GM21576 (cell line): Measurements from ENCODE around the gene PTPRT.

Source experiments
- ATAC-seq: cut with Tn5 transposase; IDR thresholded peaks from one replicate; pipeline ENCODE4 v1.9.1; 2021; ENCODE audit warnings: mild to moderate bottlenecking, moderate library complexity; ENCODE audit not compliant: unreplicated experiment

Gene PTPRT

DNA sequence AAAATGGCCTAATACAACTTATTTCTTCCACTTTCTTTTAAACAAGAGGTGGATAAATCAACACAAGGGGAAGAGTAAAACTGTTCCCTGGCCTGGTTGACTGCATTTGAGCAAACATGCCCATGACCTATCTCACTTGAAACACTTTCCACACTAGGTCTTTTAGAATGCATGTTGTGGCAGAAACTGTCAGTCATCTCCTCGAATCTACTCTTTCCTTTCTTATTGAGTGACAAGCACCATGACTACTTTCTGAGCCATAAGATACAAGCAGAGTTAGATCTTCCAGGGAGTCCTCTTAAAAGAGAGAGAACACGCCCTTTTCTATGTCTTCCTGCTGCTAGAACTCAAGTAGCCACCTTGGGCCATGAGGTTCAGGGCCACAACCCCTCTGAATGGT, 66.5 kb downstream of the PTPRT start:
- ATAC-seq, result no peak

GRCh38 chr20:43119720-43120119, 70.0 kb downstream of the PTPRT start:
- ATAC-seq, result no peak

- ATAC-seq, result no peak
Measured at GRCh38 chr20:43102394-43102793, 87.3 kb downstream of the PTPRT start.

- no peak for ATAC-seq
Measured at GRCh38 chr20:43096931-43097260, 92.8 kb downstream of the PTPRT start.

DNA sequence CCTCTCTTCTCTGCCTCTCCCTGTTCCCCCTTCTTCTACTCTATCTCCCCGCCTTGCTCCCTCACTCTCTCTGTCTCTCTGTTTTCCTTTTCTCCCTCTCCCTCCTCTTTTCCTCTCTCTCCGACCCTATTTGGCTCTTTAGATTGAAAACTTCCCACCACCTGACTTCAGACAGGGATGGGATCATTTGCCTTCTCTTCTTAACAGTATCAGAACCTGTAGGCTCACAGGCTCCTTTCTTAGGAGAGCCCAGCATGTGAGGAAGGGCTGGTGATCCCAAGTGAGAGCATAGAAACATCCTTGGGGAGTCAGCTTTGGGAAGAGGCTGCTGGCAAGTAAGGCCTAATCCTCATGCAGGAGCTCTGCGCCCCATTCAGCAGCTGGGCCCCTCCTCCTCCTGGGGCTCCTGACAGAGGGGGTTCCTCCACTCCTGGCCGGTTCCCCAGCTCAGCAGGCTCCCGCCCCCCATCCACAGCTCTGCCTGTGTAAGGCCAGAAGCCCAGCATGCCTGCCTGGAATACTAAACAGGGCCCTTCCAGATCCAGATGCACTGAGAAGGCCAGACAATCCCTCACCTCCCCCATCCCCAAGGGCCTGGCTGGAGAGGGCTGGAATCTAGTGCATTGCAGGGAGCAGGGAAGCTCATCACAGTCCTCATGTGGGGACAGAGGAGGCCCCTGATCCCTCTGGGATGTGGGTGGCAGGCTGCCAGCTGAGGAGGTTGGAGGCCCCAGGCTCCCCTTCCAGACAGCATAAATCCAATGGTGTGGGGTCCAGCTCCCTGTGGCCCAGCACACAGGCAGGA, 93.4 kb downstream of the PTPRT start:
- no peak for ATAC-seq

DNA sequence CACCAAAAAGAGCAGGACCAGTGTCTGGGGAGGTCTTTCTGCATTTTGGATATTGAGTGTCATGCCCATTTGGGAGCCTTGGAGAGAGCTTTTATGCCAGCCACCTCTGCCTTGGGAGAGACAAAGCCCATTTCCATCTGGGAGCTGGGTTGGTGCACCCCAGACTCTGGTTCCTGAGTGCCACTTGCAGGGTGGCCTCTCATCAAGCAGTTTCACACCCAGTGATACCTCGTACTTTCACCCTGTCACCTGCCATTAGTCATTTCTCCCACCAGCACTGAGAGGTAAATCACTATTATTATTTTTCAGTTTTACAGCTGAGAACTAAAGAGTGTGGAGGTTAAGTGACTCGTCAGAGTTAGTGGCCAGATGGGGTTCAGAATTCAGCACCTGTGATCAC, 94.7 kb downstream of the PTPRT start:
- no peak for ATAC-seq

- ATAC-seq, result no peak
Measured at GRCh38 chr20:43092386-43093088, 97.2 kb downstream of the PTPRT start.

DNA sequence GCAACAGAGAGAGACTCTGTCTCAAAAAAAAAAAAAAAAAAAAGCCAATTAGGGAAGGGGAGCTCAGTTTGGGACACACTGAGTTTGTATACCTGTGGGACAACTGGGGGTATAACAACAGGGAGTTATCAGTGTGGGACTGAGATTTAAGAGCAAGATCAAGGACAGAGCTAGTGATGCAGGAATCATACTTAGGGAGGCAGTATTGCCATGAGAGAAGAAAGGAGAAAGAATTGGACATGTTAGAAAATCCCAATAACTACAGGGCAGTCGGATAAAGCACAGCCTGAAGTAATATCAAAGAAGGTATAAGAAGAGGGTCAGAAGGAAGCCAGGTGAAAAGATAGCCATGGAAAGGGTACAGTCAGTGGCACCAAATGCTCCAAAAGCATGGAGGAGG, 121.2 kb downstream of the PTPRT start:
- ATAC-seq, result no peak

DNA sequence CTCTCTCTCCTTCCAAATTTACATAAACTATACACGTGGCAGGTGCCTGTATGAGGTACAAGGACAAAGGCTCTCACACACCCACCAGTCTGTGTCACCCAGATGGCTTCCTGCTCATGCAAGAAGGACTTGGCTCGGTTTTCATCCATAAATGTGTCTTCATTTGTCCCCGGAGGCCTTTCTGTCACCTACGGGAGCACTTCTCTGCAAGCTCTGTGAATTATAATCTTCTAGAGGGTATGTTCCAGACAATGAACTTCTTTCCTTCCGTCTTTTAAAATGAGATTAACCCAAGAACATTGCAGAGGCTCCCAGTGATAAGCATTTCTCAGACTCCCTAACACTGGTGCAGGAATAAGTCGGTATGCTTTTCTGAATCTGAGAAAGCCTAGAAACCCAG, 123.6 kb downstream of the PTPRT start:
- ATAC-seq, result no peak

DNA sequence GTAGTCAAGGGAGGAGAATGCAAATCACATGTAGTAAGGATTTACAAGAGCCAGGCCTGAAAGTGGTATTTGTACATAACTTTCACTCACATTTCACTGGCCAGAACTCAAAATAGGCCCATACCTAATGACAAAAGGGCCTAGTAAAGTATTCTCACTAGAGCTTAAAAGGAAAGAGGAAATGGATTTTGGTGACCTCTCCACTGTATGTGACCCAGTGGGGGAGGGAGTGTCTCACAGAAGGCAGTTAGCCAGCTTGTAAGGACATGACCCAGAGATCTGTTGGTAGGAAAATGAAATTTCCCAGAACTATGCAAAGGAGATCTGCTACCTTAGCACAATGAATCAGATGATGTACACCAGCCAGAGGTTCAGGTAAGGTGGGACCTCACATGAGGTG, 124.4 kb downstream of the PTPRT start:
- no peak for ATAC-seq

DNA sequence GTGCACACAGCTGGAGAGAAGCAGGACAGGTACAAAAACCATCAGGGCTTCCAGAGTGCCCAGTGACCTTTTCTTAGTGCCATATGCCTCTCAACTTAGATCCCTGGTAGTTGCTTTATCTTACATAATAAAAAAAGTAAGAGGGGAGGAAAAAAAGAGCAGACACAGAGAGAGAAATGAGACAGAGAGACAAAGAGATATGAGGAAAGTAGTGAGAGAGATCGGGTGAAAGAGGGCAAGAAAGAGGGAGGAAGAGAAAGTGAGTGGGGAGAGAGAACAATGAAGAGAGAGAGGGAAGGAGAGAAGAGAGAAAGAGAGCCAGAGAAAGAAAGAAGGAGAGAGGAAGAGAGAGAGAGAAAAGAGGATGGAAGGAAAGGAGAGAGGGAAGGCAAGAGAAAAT, 131.6 kb downstream of the PTPRT start:
- ATAC-seq, result no peak

DNA sequence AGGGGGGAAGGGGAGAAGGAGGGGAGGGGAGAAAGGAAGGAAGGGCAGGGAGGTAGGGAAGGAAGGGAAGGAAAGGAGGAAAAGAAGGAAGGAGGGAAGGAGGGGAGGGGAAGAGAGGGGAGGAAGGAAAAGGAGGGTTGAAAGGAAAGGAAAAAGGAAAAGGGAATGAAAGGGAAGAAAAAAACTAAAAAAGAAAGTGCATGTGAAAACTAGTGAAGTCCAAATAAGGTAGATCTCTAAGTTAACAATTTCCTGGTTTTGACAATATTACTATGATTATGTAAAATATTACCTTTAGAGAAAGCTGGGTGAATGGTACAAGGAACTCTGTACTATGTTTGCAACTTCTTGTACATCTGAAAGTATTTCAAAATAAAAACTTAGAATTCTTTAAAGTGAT, 132.4 kb downstream of the PTPRT start:
- ATAC-seq, result no peak

DNA sequence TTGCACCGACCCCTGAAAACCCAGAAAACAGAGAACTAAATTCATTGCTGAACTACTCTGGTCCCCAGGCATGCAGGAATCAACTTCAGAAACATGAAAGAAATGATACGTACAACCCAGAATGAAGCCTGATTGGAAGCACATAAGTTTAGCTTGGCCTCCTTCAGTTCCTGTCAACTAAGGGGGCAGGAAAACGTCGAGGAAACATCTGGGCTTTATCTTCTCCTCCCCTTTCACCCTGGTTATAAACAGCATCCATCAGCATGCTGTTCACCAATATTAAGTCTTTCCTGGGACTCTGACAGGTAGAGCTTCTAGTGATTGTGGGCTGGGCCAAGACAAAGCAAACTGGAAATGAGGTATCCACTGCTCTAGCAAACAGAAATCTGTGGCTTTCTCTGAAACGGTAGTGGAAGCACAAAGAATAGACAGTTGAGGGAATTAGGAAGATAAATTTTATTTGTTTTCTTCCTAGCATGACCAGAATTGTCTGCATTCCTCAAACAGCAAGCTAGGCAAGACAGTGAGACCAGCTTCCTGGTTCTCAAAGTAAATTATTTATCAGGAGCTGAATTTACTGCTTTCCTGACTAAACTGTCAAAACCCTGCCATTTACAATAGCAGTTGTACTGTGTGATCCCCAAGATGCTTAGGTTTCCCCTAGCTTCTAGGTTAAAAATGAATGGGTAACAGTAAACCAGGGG, 134.4 kb downstream of the PTPRT start:
- ATAC-seq, result no peak

DNA sequence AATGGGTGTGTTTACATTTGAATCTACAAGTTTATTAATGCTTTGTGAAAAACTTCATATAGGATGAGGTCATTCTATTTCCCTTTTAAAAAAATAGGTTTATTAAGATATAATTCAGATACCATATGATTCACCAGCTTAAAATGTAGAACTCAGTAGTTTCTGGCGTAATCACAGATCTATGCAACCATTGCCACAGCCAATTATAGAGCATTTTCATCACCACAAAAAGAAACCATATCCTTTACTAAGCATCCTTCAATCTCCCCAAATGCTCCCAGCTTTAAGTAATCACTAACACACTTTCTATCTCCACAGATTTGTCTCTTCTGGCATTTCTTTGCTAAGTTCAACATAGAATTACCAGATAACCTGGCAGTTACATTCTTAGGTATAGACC, 137.2 kb downstream of the PTPRT start:
- no peak for ATAC-seq

DNA sequence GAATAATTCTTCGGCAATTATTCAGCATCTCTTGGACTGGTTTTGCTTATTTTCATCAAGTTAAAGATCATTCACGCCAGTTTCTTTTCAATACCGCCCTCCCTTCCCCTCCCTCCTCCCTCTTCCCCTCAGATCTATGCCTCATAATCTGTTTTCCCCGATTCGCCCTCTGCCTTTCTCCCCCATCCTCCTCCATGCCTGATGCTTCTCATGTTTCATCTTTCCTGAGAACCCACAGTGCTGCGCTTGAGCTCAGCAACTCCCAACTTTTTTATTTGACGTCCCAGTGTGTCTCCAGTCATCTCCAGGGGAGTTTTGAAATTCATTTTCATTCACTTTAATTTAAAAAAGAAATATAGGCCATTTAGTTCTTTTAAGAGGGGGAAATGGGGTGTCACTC, 142.7 kb downstream of the PTPRT start:
- no peak for ATAC-seq

DNA sequence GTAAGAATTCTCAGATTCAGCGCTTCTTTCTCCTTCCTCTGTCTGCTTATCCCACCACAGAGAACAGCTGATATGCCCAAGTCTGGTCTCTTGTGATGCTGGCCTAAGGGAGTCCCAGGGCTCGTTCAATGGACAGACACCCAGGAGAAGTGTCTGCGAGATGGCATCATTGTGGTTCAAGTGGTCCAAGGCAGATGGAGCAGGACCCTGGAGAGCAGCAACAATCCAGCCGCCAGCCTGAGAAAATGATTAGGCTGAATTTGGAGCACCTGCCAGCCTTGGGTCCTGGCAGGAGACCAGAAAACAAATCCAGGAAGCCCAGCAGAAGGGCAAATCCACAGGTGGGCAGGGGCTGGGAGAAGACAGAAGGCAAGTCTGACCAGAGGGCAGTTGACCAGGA, 145.8 kb downstream of the PTPRT start:
- no peak for ATAC-seq

- ATAC-seq, result no peak
Measured at GRCh38 chr20:43040427-43040826, 149.3 kb downstream of the PTPRT start.

- no peak for ATAC-seq
Measured at GRCh38 chr20:43037605-43038309, 151.9 kb downstream of the PTPRT start.

- ATAC-seq, result no peak
Measured at GRCh38 chr20:43034981-43035724, 154.6 kb downstream of the PTPRT start.

- ATAC-seq, result no peak
Measured at GRCh38 chr20:43032459-43032858, 157.2 kb downstream of the PTPRT start.

DNA sequence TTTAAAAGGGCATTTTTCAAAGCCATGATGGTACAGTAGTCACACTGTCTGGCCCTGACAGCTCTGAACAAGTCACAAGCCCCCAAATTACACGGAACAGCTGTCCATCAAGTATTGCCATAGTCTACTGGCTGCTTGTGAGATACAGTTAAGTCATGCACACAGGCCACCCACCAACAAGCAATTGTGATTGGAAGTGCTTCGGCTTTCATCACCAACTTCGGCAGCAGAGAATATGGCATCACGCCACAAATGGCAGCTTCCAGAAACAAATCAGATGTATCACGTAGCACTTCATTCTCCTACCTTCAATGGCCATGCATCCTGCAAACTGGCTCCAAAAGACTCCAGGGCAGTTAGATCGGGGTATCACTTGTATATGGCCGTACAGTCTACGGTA, 160.5 kb downstream of the PTPRT start:
- ATAC-seq, result no peak
